Gastrocnemius medialis (tissue), 4 donors: ENCODE results near the gene SURF2.

Experiments
- POLR2A ChIP-seq, 2 donors: fragments of 450-650 bp; IDR thresholded peaks; one replicate each; pipeline ENCODE4 v1.6.1; 2017; ENCODE audit warnings: antibody characterized with exemption in 2 of 2, mild to moderate bottlenecking in 2 of 2, moderate library complexity in 2 of 2
- TF ChIP-seq, protein P1 (sequence below), 5 experiments: fragments of 450-650 bp in 3 of 5; fragments of 200-600 bp in 2 of 5; sonication (generic) in 2 of 5; IDR thresholded peaks in 4 of 5; conservative IDR thresholded peaks in 1 of 5; 1 replicate in 4 of 5; 2 replicates in 1 of 5; pipeline ENCODE4 v1.5.1; 2016 to 2019; ENCODE audit warnings: antibody characterized with exemption in 5 of 5, mild to moderate bottlenecking in 3 of 5, moderate library complexity in 3 of 5

DNA sequence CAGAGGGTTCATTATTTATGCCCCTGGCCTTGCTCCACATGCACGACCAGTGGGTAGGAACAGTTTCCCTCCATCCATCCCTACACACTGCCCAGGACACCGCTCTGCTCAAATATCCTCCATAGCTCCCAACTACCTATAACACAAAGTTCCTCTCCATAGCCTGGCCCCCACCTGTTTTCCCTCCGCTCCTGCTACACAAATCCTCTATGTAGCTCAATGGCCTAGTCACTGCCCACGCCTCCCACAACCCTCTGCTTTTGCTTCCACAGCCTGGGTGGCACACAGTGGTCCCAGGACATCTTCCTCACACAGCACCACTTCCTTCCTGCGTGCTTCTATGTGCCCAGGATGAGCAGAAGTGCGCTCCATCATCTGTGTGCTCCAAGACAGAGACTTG, 41.0 kb downstream of the SURF2 start:
- TF ChIP-seq, protein P1, sequence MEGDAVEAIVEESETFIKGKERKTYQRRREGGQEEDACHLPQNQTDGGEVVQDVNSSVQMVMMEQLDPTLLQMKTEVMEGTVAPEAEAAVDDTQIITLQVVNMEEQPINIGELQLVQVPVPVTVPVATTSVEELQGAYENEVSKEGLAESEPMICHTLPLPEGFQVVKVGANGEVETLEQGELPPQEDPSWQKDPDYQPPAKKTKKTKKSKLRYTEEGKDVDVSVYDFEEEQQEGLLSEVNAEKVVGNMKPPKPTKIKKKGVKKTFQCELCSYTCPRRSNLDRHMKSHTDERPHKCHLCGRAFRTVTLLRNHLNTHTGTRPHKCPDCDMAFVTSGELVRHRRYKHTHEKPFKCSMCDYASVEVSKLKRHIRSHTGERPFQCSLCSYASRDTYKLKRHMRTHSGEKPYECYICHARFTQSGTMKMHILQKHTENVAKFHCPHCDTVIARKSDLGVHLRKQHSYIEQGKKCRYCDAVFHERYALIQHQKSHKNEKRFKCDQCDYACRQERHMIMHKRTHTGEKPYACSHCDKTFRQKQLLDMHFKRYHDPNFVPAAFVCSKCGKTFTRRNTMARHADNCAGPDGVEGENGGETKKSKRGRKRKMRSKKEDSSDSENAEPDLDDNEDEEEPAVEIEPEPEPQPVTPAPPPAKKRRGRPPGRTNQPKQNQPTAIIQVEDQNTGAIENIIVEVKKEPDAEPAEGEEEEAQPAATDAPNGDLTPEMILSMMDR (IDR thresholded peaks at IDR 0.05 in 4 of 5, conservative IDR thresholded peaks at IDR 0.05 in 1 of 5): no peak
- no peak for TF ChIP-seq POLR2A (IDR thresholded peaks at IDR 0.05)
